OCI-LY1 (cell line): ENCODE data around the gene TJP1.

Source experiments
- H2AFZ ChIP-seq: fragments of 200-600 bp; sonication (generic), shearing (Covaris generic); 2 replicates; pipeline ENCODE4 v1.6.0; 2014; ENCODE audit warnings: antibody characterized with exemption, mild to moderate bottlenecking, low read length
- H3F3A ChIP-seq: fragments of 200-600 bp; sonication (generic), shearing (Covaris generic); 2 replicates; pipeline ENCODE4 v1.6.0; 2014; ENCODE audit warnings: mild to moderate bottlenecking, antibody characterized with exemption, low read length, moderate library complexity; ENCODE audit not compliant: insufficient read depth
- H3K27ac ChIP-seq: fragments of 200-600 bp; sonication (generic); 2 replicates; pipeline ENCODE4 v1.5.1; 2014; ENCODE audit warnings: low read length, mixed run types, mild to moderate bottlenecking, low read depth; ENCODE audit not compliant: poor library complexity, severe bottlenecking
- H3K27me3 ChIP-seq: fragments of 200-600 bp; sonication (generic); 2 replicates; pipeline ENCODE4 v1.6.0; 2014; ENCODE audit warnings: antibody characterized with exemption, mild to moderate bottlenecking, low read length, moderate library complexity; ENCODE audit not compliant: insufficient read depth
- H3K36me3 ChIP-seq: fragments of 200-600 bp; sonication (generic); 2 replicates; pipeline ENCODE4 v1.6.1; 2014; ENCODE audit warnings: mild to moderate bottlenecking, antibody characterized with exemption, low read length, moderate library complexity, mixed read lengths; ENCODE audit not compliant: insufficient read depth
- H3K4me1 ChIP-seq: fragments of 200-600 bp; sonication (generic); 2 replicates; pipeline ENCODE4 v1.5.1; 2014; ENCODE audit warnings: mild to moderate bottlenecking, low read length, moderate library complexity; ENCODE audit not compliant: insufficient read depth, severe bottlenecking
- H3K4me2 ChIP-seq: fragments of 200-600 bp; sonication (generic), shearing (Covaris generic); 2 replicates; pipeline ENCODE4 v1.6.1; 2014; ENCODE audit warnings: low read length
- H3K4me3 ChIP-seq: fragments of 200-600 bp; sonication (generic); 2 replicates; pipeline ENCODE4 v1.5.1; 2014; ENCODE audit warnings: low read length, low read depth, mild to moderate bottlenecking, mixed read lengths; ENCODE audit not compliant: poor library complexity, severe bottlenecking
- H3K79me2 ChIP-seq: fragments of 200-600 bp; shearing (Covaris generic); 2 replicates; pipeline ENCODE4 v1.6.1; 2016; ENCODE audit warnings: mixed run types, low read length, mixed read lengths; ENCODE audit not compliant: insufficient read depth
- H3K9ac ChIP-seq: fragments of 200-600 bp; sonication (generic), shearing (Covaris generic); 2 replicates; pipeline ENCODE4 v1.6.1; 2014; ENCODE audit warnings: mild to moderate bottlenecking, low read length, mixed read lengths
- H3K9me2 ChIP-seq: fragments of 200-600 bp; sonication (generic), shearing (Covaris generic); 2 replicates; pipeline ENCODE4 v1.6.1; 2014; ENCODE audit warnings: low read depth, mild to moderate bottlenecking, low read length, mixed read lengths
- H3K9me3 ChIP-seq: fragments of 200-600 bp; shearing (Covaris generic); 2 replicates; pipeline ENCODE4 v1.6.1; 2014; ENCODE audit warnings: low read length, mixed read lengths
- H4K20me1 ChIP-seq: fragments of 200-600 bp; sonication (generic), shearing (Covaris generic); 2 replicates; pipeline ENCODE4 v1.6.0; 2016; ENCODE audit warnings: mild to moderate bottlenecking, low read length; ENCODE audit not compliant: insufficient read depth
- EZH2 ChIP-seq: fragments of 200-600 bp; sonication (generic), shearing (Covaris generic); IDR thresholded peaks from 2 replicates; pipeline ENCODE4 v1.8.0; 2017; ENCODE audit warnings: borderline replicate concordance, mixed run types, mild to moderate bottlenecking, antibody characterized with exemption, low read length, moderate library complexity, mixed read lengths
- TF ChIP-seq, protein P1 (sequence below): fragments of 200-600 bp; sonication (generic), shearing (Covaris generic); IDR thresholded peaks from 2 replicates; pipeline ENCODE4 v1.5.1; 2017; ENCODE audit warnings: mild to moderate bottlenecking, antibody characterized with exemption, low read length, moderate library complexity, mixed read lengths

Gene TJP1

DNA sequence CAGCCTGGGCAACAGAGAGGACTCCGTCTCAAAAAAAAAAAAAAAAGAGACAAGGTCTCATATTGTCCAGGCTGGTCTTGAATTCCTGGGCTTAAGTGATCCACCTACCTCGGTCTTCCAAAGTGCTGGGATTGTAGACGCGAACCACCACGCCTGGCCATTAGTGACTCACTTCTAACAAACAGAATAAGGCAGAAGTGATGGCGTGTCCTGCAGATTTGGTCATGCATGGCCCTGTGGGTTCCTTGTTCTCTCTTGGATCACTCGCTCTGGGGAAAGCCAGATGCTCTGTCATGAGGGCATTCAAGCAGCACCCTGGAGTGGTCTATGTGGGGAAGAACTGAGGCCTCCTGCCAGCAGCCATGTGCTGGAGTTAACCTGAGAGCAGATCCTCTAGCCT is 27.4 kb upstream of the TJP1 start:
- H3K27me3 ChIP-seq, result no peaks in the 10 kb centered on the region
- no peaks in the 10 kb centered on the region for H3F3A ChIP-seq
- H3K36me3 ChIP-seq, result no peaks in the 10 kb centered on the region
- TF ChIP-seq, protein P1, sequence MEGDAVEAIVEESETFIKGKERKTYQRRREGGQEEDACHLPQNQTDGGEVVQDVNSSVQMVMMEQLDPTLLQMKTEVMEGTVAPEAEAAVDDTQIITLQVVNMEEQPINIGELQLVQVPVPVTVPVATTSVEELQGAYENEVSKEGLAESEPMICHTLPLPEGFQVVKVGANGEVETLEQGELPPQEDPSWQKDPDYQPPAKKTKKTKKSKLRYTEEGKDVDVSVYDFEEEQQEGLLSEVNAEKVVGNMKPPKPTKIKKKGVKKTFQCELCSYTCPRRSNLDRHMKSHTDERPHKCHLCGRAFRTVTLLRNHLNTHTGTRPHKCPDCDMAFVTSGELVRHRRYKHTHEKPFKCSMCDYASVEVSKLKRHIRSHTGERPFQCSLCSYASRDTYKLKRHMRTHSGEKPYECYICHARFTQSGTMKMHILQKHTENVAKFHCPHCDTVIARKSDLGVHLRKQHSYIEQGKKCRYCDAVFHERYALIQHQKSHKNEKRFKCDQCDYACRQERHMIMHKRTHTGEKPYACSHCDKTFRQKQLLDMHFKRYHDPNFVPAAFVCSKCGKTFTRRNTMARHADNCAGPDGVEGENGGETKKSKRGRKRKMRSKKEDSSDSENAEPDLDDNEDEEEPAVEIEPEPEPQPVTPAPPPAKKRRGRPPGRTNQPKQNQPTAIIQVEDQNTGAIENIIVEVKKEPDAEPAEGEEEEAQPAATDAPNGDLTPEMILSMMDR, result no peak
- TF ChIP-seq EZH2, result no peak
- H3K4me3 ChIP-seq, result no peak overlapping the region
- no peak overlapping the region for H2AFZ ChIP-seq
- no peaks in the 10 kb centered on the region for H3K4me1 ChIP-seq
- no peaks in the 10 kb centered on the region for H4K20me1 ChIP-seq
- H3K4me2 ChIP-seq, result no peak overlapping the region
- H3K9me3 ChIP-seq, result no peaks in the 10 kb centered on the region
- no peak overlapping the region for H3K9ac ChIP-seq
- H3K27ac ChIP-seq, result no peak overlapping the region
- H3K79me2 ChIP-seq, result no peaks in the 10 kb centered on the region
- H3K9me2 ChIP-seq, result no peaks in the 10 kb centered on the region

DNA sequence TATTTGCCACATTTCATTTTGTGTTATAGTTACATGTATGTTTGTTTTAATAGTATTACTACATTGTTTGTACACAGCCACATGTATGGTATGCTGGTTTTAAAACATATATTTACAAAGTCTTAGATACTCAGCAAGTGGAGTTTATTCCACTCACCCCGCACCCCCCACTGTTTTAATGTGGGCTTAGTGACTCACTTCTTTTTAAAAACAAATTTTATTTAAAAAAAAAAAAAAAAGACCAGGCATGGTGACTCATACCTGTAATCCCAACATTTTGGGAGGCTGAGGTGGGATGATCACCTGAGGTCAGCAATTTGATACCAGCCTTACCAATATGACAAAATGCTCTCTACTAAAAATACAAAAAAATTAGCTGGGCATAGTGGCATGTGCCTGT is 26.9 kb upstream of the TJP1 start:
- H3K4me2 ChIP-seq, result no peak overlapping the region
- no peaks in the 10 kb centered on the region for H3K4me1 ChIP-seq
- H3K4me3 ChIP-seq, result no peak overlapping the region
- H3K27ac ChIP-seq, result no peak overlapping the region
- no peaks in the 10 kb centered on the region for H3K27me3 ChIP-seq
- TF ChIP-seq, protein P1, result no peak
- TF ChIP-seq EZH2, result no peak
- no peaks in the 10 kb centered on the region for H3K79me2 ChIP-seq
- H3K9me2 ChIP-seq, result no peaks in the 10 kb centered on the region
- no peaks in the 10 kb centered on the region for H3K36me3 ChIP-seq
- no peaks in the 10 kb centered on the region for H4K20me1 ChIP-seq
- no peaks in the 10 kb centered on the region for H3F3A ChIP-seq
- no peaks in the 10 kb centered on the region for H3K9me3 ChIP-seq
- H3K9ac ChIP-seq, result no peak overlapping the region
- H2AFZ ChIP-seq, result no peak overlapping the region

DNA sequence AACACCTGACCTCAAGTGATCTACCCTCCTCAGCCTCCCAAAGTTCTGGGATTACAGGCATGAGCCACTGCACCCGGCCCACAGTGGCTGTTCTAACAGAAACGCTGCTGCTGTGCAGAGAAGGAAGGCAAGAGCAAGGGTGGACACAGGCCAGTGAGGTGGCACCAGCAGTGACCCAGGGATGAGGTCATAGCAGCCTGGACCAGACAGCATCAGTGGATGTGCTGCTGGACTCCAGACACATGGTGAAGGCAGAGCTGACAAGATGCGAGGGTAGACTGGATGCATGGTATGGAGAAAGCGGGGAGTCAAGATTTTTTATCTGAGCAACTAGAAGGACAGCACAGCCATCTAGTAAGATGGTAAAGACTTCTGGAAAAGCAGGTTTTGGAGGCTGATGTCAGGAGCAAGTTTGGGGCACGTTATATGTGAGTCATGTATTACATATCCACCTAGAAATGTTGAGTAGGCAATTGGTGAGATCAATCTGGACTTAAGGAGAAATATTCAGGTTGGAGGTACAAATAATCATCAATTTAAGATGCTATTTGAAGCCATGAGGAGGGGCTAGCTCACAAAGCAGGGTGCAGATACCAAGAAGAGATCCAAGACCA is 22.1 kb upstream of the TJP1 start:
- Histone ChIP-seq H3F3A (no peaks in the 10 kb centered on the region), H3K9ac (no peak overlapping the region), H3K36me3 (no peaks in the 10 kb centered on the region), H3K4me3 (no peak overlapping the region), H3K79me2 (no peaks in the 10 kb centered on the region), H3K9me3 (no peaks in the 10 kb centered on the region), H3K27ac (no peak overlapping the region), H3K4me2 (no peak overlapping the region), H3K9me2 (no peaks in the 10 kb centered on the region), H4K20me1 (no peaks in the 10 kb centered on the region), H2AFZ (no peak overlapping the region), H3K27me3 (no peaks in the 10 kb centered on the region), H3K4me1 (no peaks in the 10 kb centered on the region)
- TF ChIP-seq, protein P1, result no peak
- no peak for TF ChIP-seq EZH2
